ENCODE data around the gene FCER1G. TPM values are rescaled to one million over a fixed set of nuclear protein-coding genes. Genes with fewer than 3 reads are reported as not detected.
A peak's percentile ranks its signal among the peaks of the same experiment; 100 is the strongest.

The FCER1G gene
- total and polyA plus RNA-seq, 9 of the 15 experiments (the other 6 are each of a cell fraction or from before 2014, with no cell fraction given): 0.15 to 0.69 (median 0.31) TPM; not detected in 2

- TF ChIP-seq ATF6 (CRISPR knock-in tag; IDR thresholded peaks at IDR 0.05) (no peak), ZNF197 (CRISPR knock-in tag; IDR thresholded peaks at IDR 0.05; ENCODE audit: low read depth) (no peak), FIP1L1 (IDR thresholded peaks at IDR 0.05; ENCODE audit: low read depth, low read length, poor library complexity, severe bottlenecking) (no peak)
These were observed 14.8 kb downstream of the FCER1G start (continued) for GRCh38 chr1:161229896-161230295.

GRCh38 chr1:161230762-161231161 is 15.7 kb downstream of the FCER1G start:
- TF ChIP-seq GATA2 (CRISPR knock-in tag; IDR thresholded peaks at IDR 0.05): no peak
- no peak for TF ChIP-seq E2F3 (CRISPR knock-in tag; IDR thresholded peaks at IDR 0.05)
- TF ChIP-seq FOXP1 (CRISPR knock-in tag; IDR thresholded peaks at IDR 0.05): no peak
- TF ChIP-seq RBM17 (IDR thresholded peaks at IDR 0.05; ENCODE audit: borderline replicate concordance, low read depth, low read length): no peak
- TF ChIP-seq KDM4B (IDR thresholded peaks at IDR 0.05; ENCODE audit: borderline replicate concordance in 2 of 2, low read depth in 1 of 2): no peak
- no peak for TF ChIP-seq DNMT1 (IDR thresholded peaks at IDR 0.05)
- no peak for TF ChIP-seq NR1H2 (CRISPR knock-in tag; IDR thresholded peaks at IDR 0.05)
- no peak for TF ChIP-seq TOE1 (IDR thresholded peaks at IDR 0.05; ENCODE audit: borderline replicate concordance)
- TF ChIP-seq TOE1 (CRISPR knock-in tag; IDR thresholded peaks at IDR 0.05; ENCODE audit: borderline replicate concordance, low read depth): no peak
- no peak for TF ChIP-seq SAFB (IDR thresholded peaks at IDR 0.05; ENCODE audit: borderline replicate concordance, low read depth, low read length)
- no peak for TF ChIP-seq NRF1 (conservative IDR thresholded peaks at IDR 0.05 in 1 of 2, IDR thresholded peaks at IDR 0.05 in 1 of 2)
- no peak for TF ChIP-seq HNRNPL (IDR thresholded peaks at IDR 0.05; ENCODE audit: low read depth, low read length)
- ATAC-seq: no peak
- in situ Hi-C loops (cut with MboI) (loop anchor here (5.0 kb wide), 1 partner anchor 62 kb away; no protein-coding TSS in a partner anchor), intact Hi-C loops (cut with micrococcal nuclease) (no loop called here)
- no peak for FAIRE-seq
- DNase-seq (ENCODE audit: extremely low read depth in 1 of 4, low spot score in 3 of 4): no peak
- 84% methylated on average over 7 of the region's 7 CpGs for WGBS (ENCODE audit: insufficient coverage, low coverage, missing lambda C conversion rate)
- H3K4me3 ChIP-seq: no peak overlapping the region
- ChIA-PET POLR2A (interaction anchor here (0.6 to 1.0 kb wide), 3 partner anchors 10 to 30 kb away, joined by 3 to 4 read pairs (median 3); no protein-coding TSS in a partner anchor), CTCF (ENCODE audit: low intra/inter-chr PET ratio) (no interaction called here)
- no peak overlapping the region for H2AFZ ChIP-seq (ENCODE audit: low read depth, low read length)
- no peaks in the 10 kb centered on the region for H3K9me1 ChIP-seq (ENCODE audit: control insufficient read depth, insufficient read depth, low read length)
- peak overlapping the region in 1 of 2 experiments; percentile 42; a peak in 1 of 4 replicates for H3K9ac ChIP-seq (ENCODE audit: insufficient read depth in 1 of 2, low read depth in 2 of 2, low read length in 2 of 2)
- peaks cover 37% of the 10 kb centered on the region for H3K36me3 ChIP-seq (ENCODE audit: control insufficient read depth, insufficient read depth, low read length)
- no TSS peak for BruUV-seq (replicated peaks)
- no peaks in the 10 kb centered on the region for H3K27me3 ChIP-seq (ENCODE audit: control insufficient read depth in 2 of 2, insufficient read depth in 2 of 2, low read length in 2 of 2)
- H3K27ac ChIP-seq (ENCODE audit: extremely low read depth, low read depth, low read length): no peak overlapping the region
- no peak overlapping the region for H3K4me2 ChIP-seq (ENCODE audit: insufficient read depth, low read length)
- H4K20me1 ChIP-seq (replicated peaks; ENCODE audit: control insufficient read depth, insufficient read depth, low read length): no peaks in the 10 kb centered on the region
- peaks cover 19% of the 10 kb centered on the region for H3K79me2 ChIP-seq (ENCODE audit: control insufficient read depth, insufficient read depth, low read length)
- H3K9me3 ChIP-seq (replicated peaks; ENCODE audit: control insufficient read depth, insufficient read depth, low read depth, low read length): no peaks in the 10 kb centered on the region
- H3K4me1 ChIP-seq (replicated peaks in 1 of 2; ENCODE audit: control insufficient read depth in 2 of 2, insufficient read depth in 2 of 2, low read length in 2 of 2): peaks cover 7 to 19% of the 10 kb centered on the region in 2 experiments; a peak in 4 of 5 replicates
